Measurements from ENCODE around the gene MFAP3L.
"Not testable (repeated sequence)": the region's sequence is repeated elsewhere in the genome, so short reads cannot be mapped to it uniquely, and the experiment has no call there.

GRCh38 chr4:170046156-170046555 is 20.0 kb upstream of the MFAP3L start:
- TF ChIP-seq CTCF (conservative IDR thresholded peaks at IDR 0.05 in 1 of 2, IDR thresholded peaks at IDR 0.05 in 1 of 2; ENCODE audit: low read depth in 1 of 2, low read length in 2 of 2); EZH2 (IDR thresholded peaks at IDR 0.05; ENCODE audit: low read length, missing control alignments): not testable (repeated sequence)

Data from fibroblast of lung (primary cell).